Adipocyte (in vitro differentiated cells): ENCODE measurements around the gene TENM4.

ENCODE experiments used
- DNase-seq: peaks from one replicate; pipeline ENCODE4 v3.0.0-alpha.2; 2015; ENCODE audit warnings: low read depth
- H3K27me3 ChIP-seq: replicated peaks from 2 replicates; pipeline ENCODE4 v1.7.0; 2013; ENCODE audit warnings: mild to moderate bottlenecking, low read length, moderate library complexity; ENCODE audit not compliant: control insufficient read depth, insufficient read depth
- H3K36me3 ChIP-seq: 2 replicates; pipeline ENCODE4 v1.7.0; 2013; ENCODE audit warnings: low read length, mild to moderate bottlenecking, moderate library complexity; ENCODE audit not compliant: control insufficient read depth, insufficient read depth, severe bottlenecking
- H3K4me1 ChIP-seq: 2 replicates; pipeline ENCODE4 v1.7.0; 2013; ENCODE audit warnings: mild to moderate bottlenecking, low read length, moderate library complexity; ENCODE audit not compliant: control insufficient read depth, insufficient read depth
- H3K4me3 ChIP-seq: 2 replicates; pipeline ENCODE4 v1.7.0; 2013; ENCODE audit warnings: mild to moderate bottlenecking, low read length, moderate library complexity
- H3K9ac ChIP-seq: 2 replicates; pipeline ENCODE4 v1.7.0; 2013; ENCODE audit warnings: mild to moderate bottlenecking, low read length, moderate library complexity
- H3K9me3 ChIP-seq: 2 replicates; pipeline ENCODE4 v1.7.0; 2013; ENCODE audit warnings: mild to moderate bottlenecking, low read length, moderate library complexity; ENCODE audit not compliant: control insufficient read depth

Gene TENM4

DNA sequence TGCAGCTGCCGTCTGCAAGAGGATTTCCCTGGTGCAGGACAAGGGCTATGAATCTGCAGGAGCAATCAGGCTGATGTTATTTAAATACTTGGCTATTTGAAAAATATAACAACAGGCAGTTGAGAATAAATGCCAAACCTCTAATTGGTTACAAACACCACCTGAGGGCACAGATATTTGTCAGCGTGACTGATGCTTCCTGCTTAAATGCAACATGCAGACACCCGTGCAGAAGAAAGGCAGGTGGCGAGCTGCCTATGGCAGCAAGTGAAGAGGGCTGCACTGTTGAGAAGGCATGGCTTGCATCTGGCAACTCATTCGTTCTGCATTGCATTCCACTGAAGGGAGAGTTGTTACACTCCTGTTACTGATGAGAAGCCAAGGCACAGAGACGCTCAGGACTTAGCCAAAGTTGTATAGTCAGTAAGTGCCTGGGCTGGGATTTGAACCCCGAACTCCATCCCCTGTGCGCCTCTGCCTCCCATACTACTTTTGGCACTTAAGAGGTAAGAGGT, 350.6 kb downstream of the TENM4 start:
- no peak for DNase-seq
- Histone ChIP-seq H3K27me3 (no peaks in the 10 kb centered on the region), H3K36me3 (no peaks in the 10 kb centered on the region), H3K9ac (no peak overlapping the region), H3K9me3 (peaks cover 7% of the 10 kb centered on the region), H3K4me1 (peaks cover 17% of the 10 kb centered on the region), H3K4me3 (no peak overlapping the region)

GRCh38 chr11:79089601-79090000, 351.2 kb downstream of the TENM4 start:
- peaks cover 17% of the 10 kb centered on the region for H3K4me1 ChIP-seq
- H3K27me3 ChIP-seq, result no peaks in the 10 kb centered on the region
- no peak overlapping the region for H3K4me3 ChIP-seq
- no peak for DNase-seq
- H3K9me3 ChIP-seq, result peaks cover 7% of the 10 kb centered on the region
- no peak overlapping the region for H3K9ac ChIP-seq
- H3K36me3 ChIP-seq, result no peaks in the 10 kb centered on the region

DNA sequence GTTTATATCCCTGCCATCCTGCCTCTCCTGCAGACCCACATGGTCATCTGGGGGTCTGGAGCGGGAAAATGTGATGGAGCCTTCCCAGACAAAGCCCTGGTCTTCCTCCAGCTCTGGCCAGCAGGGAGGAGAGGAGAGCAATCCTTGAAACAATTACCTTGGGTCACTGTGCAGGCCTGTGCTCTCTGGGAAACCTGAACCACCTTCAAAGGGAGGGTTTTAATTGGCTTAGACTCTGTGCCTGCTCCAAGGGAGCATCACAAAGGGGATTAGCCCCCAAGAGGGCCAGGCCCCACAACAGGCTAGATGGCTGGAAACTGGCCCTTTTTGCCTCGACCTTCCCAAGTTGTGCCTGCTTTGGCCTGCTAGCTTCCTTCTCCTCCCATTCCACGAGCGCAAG, 351.9 kb downstream of the TENM4 start:
- no peaks in the 10 kb centered on the region for H3K27me3 ChIP-seq
- peaks cover 17% of the 10 kb centered on the region for H3K4me1 ChIP-seq
- H3K36me3 ChIP-seq, result no peaks in the 10 kb centered on the region
- H3K9ac ChIP-seq, result no peak overlapping the region
- no peak overlapping the region for H3K4me3 ChIP-seq
- DNase-seq, result no peak
- peaks cover 7% of the 10 kb centered on the region for H3K9me3 ChIP-seq

- no peak overlapping the region for H3K9ac ChIP-seq
- H3K27me3 ChIP-seq, result no peaks in the 10 kb centered on the region
- no peaks in the 10 kb centered on the region for H3K36me3 ChIP-seq
- peak; percentile 67 for DNase-seq
- no peak overlapping the region for H3K4me3 ChIP-seq
- H3K4me1 ChIP-seq, result peaks cover 17% of the 10 kb centered on the region
- no peaks in the 10 kb centered on the region for H3K9me3 ChIP-seq
Measured at GRCh38 chr11:79087961-79088318, 352.9 kb downstream of the TENM4 start.

DNA sequence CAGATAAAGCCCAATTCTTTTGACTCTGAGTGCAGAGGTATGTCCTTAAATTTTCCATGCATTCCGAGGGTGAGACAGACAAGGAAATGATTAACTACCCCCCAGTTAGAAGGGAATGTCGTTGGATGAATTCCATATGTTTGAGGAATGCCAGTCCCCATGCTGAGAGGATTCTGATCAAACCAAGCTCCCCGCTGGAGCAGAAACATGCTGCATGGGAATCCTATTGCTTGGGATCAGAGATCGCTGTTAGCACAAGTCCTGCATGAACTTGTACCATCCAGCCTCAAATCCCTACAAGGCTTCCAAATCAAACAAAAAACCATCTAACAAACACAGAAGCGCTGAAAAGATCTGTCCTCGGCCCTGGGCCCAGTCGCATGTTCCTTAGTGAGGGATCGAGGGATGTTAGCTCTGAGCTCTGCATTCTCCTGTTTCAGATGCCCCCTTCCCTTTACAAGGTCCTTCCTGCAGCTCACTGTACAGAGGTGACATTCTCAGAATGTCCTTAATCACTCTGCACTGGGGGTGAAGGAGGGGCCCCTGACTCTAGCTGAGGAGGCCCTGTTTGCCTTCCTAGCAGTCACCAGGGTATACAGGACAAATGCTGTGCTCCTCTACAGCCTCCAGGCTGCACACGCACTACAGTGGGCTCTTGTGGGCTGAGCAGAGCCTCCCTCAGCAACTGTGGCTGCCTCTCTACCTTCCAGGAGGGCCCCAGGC, 353.4 kb downstream of the TENM4 start:
- Histone ChIP-seq H3K27me3 (no peaks in the 10 kb centered on the region), H3K4me1 (peaks cover 13% of the 10 kb centered on the region), H3K9me3 (no peaks in the 10 kb centered on the region), H3K4me3 (no peak overlapping the region), H3K9ac (no peak overlapping the region), H3K36me3 (no peaks in the 10 kb centered on the region)
- DNase-seq, result peak; percentile 70

DNA sequence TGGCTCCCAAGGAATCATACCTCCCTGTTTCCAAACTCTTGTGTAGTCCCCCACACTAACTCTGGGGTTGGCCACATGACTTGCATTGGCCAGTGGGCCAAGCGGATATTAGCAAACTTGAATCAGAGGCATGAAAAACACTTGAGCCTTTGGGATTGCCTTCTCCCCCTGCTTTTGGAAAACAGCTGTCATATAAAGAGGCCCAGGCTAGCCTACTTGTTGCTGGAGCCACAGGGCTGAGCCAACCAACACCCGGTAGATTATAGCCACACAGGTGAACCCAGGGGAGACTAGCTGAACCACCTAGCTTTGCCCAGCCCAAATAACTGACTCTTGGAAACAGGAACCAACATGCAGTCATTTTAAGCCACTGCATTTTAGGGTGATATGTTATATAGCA, 354.8 kb downstream of the TENM4 start:
- DNase-seq, result no peak
- Histone ChIP-seq H3K4me3 (no peak overlapping the region), H3K9me3 (no peaks in the 10 kb centered on the region), H3K27me3 (no peaks in the 10 kb centered on the region), H3K9ac (no peak overlapping the region), H3K36me3 (no peaks in the 10 kb centered on the region), H3K4me1 (peaks cover 11% of the 10 kb centered on the region)

GRCh38 chr11:79084382-79084781, 356.4 kb downstream of the TENM4 start:
- no peak for DNase-seq
- no peaks in the 10 kb centered on the region for H3K9me3 ChIP-seq
- peaks cover 17% of the 10 kb centered on the region for H3K4me1 ChIP-seq

DNA sequence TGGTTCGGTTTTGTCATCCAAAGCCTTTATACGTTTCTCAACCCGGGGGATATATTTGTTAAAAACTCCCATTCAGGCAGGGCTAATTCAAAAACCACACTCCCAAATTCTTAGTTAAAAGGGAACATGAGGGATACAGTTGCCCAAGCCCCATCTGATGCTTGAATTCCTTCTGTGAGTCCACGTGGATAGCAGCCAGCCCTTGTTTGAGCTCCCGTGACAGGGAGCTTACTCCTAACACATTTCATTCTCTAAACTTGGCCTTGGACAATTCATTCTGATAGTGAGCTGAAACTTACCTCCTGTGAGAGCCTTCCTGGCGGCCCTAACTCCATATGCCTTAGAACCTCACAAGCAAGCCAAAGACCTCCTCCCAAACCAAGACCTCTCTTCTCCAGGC, 357.5 kb downstream of the TENM4 start:
- no peaks in the 10 kb centered on the region for H3K27me3 ChIP-seq
- peak; percentile 19 for DNase-seq
- peaks cover 17% of the 10 kb centered on the region for H3K4me1 ChIP-seq
- H3K9ac ChIP-seq, result no peak overlapping the region
- H3K4me3 ChIP-seq, result no peak overlapping the region
- no peaks in the 10 kb centered on the region for H3K9me3 ChIP-seq
- no peaks in the 10 kb centered on the region for H3K36me3 ChIP-seq

More at GRCh38 chr11:79084382-79084781, 356.4 kb downstream of the TENM4 start:
- H3K27me3 ChIP-seq, result no peaks in the 10 kb centered on the region
- H3K36me3 ChIP-seq, result no peaks in the 10 kb centered on the region
- H3K4me3 ChIP-seq, result no peak overlapping the region
- H3K9ac ChIP-seq, result no peak overlapping the region

DNA sequence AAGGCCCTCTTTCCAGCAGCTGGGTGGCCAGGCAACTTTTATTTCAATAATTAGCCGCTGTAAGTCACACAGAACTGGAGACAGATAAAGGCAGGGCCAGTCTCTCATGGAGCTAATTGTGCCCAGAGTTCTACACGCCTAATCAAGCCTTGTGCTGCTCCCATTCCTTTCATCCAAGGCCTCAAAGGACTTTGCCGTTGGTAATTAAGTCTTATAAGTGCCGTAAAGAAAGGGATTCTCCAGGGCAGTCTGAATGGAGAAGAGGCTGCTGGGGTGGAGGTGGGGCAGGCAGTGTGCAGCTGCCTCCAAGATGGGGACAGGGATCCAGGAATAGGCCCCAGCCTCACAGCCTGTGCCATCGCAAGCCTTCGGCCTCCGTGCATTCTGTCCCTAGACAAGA, 357.9 kb downstream of the TENM4 start:
- no peak for DNase-seq
- no peaks in the 10 kb centered on the region for H3K9me3 ChIP-seq
- no peak overlapping the region for H3K4me3 ChIP-seq
- H3K27me3 ChIP-seq, result no peaks in the 10 kb centered on the region
- H3K4me1 ChIP-seq, result peaks cover 17% of the 10 kb centered on the region
- H3K9ac ChIP-seq, result no peak overlapping the region
- no peaks in the 10 kb centered on the region for H3K36me3 ChIP-seq

DNA sequence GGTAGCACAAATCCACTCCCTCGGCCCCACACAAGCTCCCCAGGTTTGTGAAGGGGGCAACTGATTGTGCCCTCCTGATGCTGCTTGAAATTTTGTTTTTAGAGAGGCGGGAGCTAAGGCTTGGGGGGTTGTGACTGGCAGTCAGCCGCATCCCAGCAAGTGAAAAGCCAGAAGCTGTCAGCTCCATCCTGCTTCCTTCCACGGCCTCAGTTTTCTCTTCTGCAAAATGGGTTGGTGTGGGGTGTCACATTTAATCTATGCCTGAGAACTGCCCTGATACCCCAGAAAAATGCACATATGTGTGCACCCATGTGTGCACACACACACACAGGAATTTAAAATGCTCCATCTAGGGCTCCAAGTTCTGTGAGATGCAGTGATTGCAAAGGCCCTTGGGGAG, 358.6 kb downstream of the TENM4 start:
- Histone ChIP-seq H3K4me1 (peaks cover 12% of the 10 kb centered on the region), H3K9me3 (no peaks in the 10 kb centered on the region), H3K36me3 (no peaks in the 10 kb centered on the region), H3K9ac (no peak overlapping the region), H3K27me3 (no peaks in the 10 kb centered on the region), H3K4me3 (no peak overlapping the region)
- DNase-seq, result no peak

DNA sequence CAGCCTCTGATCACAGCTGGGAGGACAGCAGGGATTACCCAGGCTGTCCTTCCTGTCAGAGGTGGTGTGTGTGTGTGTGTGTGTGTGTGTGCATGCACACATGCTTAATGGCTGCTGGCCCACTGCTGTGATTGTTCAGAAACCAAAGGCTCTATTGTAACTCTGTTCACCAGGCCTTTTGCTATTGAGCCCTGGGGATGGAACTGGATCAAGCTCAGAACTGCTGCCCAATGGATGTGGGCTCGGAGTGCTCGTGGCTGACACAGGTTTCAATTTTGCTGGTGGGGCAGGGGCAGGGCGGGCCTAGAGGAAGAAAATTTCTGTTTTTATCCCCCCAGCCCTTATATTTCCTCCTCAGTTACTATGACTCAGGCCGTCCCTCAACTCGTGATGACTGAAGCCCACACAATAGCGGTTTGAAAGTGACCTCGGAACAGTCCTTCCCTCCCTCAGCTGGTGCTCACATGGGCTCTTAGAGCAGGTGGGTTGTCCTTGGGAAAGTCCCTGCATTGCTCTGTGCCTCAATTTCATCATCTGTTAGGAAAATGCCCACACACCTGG, 359.3 kb downstream of the TENM4 start:
- Histone ChIP-seq H3K9ac (no peak overlapping the region), H3K36me3 (no peaks in the 10 kb centered on the region), H3K9me3 (no peaks in the 10 kb centered on the region), H3K4me3 (no peak overlapping the region), H3K4me1 (peaks cover 6% of the 10 kb centered on the region), H3K27me3 (no peaks in the 10 kb centered on the region)
- DNase-seq, result no peak
